Hematopoietic multipotent progenitor cell treated with erythropoietin and hydrocortisone succinate and interleukin-3 and kit ligand, for 17 days (in vitro differentiated cells): Measurements from ENCODE around the gene OPN1MW3.
A peak's percentile ranks its signal among the peaks of the same experiment; 100 is the strongest.
"Not testable (repeated sequence)": the region's sequence is repeated elsewhere in the genome, so short reads cannot be mapped to it uniquely, and the experiment has no call there.

Experiments
- DNase-seq: peaks from one replicate; pipeline ENCODE4 v3.0.0-alpha.2; 2015; ENCODE audit warnings: low spot score

OPN1MW3 gene

DNA sequence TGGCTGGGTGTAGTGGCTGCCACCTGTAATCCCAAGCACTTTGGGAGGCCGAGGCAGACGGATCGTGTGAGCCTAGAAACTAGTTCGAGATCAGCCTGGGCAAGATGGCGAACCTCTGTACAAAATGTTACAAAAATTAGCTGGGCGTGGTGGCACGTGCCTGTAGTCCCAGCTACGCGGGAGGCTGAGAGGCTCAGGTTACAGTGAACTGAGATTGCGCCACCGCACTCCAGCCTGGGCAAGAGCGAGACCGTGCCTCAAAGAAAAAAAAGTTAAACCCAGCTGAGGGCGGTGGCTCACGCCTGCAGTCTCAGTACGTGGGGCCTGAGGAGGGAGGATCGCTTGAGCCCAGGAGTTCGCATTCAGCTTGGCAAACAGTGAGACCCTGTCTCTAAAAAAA is 39.3 kb downstream of the OPN1MW3 start:
- no peak for DNase-seq

GRCh38 chrX:154298312-154298711 is 40.9 kb downstream of the OPN1MW3 start:
- DNase-seq: no peak

GRCh38 chrX:154300816-154301215 is 43.4 kb downstream of the OPN1MW3 start:
- DNase-seq: no peak

DNA sequence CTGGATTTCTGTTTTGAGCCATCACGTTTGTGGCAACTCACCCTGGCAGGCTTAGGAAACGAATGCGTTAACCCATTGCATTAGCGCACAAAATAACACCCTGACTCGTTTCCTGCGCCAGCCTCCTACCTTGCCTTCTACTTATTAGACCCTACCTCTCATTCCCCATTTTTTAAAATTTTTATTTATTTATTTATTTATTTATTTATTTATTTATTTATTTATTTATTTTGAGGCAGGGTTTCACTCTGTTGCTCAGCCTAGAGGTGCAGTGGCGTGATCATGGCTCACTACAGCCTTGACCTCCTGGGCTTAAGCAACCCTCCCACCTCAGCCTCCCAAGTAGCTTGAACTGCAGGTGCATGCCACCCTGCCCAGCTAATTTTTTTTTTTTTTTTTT is 45.6 kb downstream of the OPN1MW3 start:
- not testable (repeated sequence) for DNase-seq

DNA sequence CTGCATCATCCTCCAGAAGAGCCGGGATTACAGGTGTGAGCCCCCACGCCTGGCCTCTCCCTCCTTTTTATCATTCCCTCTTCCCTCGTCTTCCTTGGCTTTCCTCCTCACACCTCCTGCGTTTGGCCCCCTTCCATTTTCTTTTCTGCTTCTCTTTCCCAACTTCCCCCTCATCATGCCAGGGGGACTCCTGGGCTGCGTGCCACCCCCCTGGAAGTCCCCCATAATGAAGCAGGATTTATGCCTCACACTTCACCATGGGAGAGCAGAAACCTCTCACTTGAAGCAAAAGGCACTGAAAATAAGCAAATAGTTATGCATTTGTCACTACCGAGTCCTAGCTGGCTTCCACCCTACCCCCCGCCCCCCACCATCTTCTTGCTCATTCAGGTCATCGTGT is 46.1 kb downstream of the OPN1MW3 start:
- no peak for DNase-seq

DNA sequence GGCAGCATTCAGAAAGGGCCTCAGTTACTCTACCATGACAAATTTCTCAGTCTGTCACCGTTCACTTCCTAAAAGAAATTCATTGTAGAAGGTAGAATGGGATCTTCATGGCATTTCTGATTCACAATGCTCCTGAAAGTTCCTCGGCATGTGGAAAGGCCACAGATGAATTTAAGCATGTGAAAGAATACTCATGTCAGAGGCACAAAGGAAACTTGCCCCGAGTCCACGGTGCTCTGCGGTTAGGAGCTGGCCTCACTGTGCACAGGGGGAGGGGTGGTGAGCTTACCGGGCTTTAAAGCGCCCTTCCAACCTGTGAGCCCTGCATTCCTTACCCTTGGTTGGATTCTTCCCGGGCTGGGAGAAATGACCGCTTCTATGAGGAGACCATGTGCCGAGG is 47.5 kb downstream of the OPN1MW3 start:
- DNase-seq: no peak

GRCh38 chrX:154305541-154306205 is 48.3 kb downstream of the OPN1MW3 start:
- no peak for DNase-seq

- no peak for DNase-seq
Measured at GRCh38 chrX:154307202-154307601, 49.8 kb downstream of the OPN1MW3 start.

DNA sequence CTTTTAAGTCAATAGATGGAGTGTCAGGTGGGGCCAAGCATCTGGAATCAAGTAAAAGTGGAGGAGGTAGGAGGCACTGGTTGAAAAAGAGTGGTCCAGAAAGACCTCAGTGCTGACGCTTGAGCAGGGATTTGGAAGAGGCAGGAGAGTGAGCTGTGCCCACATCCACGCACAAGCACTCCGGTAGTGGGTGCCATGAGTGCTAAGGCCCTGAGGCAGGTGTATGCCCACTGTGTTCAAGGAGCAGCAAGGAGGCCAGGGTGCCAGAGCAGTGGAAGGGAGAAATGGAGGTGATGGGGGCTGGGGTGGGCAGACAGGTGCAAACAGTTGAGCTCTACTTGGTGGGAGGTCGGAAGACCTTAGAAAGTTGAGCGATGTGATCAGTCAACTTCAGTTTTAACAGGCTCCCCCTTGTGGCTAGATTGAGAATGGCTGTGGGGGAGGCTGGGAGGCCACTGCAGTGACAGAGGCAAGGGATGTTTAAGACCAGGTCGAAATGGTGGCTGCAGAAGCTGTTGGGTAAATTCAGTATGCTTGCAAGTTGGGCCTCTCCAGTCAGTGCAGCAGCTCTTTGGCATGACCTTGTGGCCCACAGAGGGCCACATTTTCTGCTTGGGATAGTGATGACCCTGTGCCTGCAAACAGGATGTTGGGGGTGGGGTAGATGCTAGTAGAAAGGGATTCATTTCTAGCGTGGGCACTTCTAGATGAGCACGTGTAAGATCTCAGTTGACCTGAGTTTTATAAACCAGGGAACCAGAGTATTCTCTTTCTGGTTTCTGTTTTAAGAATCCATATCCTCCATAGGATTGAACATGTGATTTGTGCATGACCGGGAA is 50.9 kb downstream of the OPN1MW3 start:
- peak; percentile 74 for DNase-seq

DNA sequence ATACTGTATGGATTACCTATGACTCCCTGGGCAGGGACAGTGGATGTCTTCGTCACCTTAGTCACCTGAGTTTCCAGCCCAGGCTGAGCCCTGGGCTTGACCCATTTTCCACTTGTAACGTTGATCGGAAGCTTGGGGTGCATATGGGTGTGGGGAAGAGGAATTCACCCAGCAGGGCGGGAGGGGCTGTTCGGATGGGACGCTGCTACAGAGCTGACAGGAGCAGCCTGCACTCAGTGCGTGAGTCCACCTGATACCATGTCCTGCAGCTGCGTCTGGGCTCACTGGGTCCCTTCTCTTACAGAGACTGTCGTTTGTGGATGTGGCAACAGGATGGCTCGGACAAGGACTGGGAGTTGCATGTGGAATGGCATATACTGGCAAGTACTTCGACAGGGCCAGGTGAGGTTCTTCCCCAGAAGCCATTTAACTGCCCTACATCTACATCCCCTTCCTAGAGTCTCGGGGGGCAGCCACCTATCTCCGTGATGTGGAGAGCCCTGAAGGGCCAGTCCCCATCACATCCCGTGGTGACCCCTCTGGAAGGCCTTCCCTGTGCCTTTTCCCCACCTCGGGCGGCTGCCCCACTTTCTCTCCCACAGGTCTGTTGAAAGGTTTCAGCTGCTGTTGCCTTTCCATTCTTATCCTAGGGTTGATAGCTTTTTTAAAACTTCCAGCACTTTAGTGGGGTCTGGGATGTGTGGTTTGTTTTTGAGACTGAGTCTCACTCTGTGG is 51.8 kb downstream of the OPN1MW3 start:
- DNase-seq: no peak

DNA sequence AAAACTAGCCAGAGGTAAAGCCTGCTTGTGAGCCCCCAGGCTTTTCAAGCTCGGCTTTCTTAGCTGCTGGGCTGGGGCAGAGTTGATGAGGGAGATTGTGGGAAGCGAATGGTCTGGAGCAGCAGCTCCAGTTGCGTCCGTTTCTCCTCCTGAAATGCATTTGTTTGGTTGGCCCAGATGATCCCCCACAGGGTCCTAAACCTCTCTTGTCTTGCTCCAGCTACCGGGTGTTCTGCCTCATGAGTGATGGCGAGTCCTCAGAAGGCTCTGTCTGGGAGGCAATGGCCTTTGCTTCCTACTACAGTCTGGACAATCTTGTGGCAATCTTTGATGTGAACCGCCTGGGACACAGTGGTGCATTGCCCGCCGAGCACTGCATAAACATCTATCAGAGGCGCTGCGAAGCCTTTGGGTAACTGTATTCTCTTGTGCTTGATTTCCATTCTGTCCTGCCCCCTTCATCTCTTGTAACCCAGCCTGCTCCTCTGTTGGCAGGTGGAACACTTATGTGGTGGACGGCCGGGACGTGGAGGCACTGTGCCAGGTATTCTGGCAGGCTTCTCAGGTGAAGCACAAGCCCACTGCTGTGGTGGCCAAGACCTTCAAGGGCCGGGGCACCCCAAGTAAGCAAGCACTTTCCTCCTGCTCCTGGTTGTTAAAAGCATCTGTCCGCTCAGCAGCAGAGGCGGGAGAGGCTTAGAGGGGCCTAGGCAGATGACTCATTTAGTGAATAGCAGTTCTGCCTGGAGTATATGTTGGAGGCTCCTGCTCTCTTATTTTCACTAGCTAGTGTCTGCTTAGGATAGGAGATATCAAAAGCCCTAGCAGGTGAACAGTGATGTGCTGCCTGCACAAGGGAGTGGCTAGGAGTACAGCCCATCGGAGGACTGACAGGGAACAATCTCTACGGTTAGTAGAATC is 53.5 kb downstream of the OPN1MW3 start:
- no peak for DNase-seq

- DNase-seq: no peak
Measured at GRCh38 chrX:154312116-154312515, 54.7 kb downstream of the OPN1MW3 start.

- no peak for DNase-seq
Measured at GRCh38 chrX:154313147-154313546, 55.8 kb downstream of the OPN1MW3 start.

DNA sequence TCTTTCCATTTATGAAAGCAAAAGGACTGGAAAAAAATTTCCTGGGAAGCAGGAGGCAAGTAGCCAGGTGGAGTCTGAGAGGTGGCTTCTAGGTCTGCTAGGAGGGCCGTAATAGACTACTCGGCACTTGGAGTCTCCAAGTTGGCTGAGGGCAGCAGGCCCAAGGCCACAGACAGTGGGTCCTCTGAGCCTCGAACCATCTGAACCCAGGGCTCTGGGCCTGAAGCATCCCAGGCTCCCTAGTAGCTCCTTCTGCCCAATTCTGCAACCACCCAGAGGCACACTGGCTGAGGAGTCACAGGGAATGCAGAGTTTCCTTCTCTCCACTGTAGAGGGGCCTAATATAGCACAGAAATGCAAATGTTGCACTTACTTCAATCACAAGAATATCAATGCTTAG is 58.0 kb downstream of the OPN1MW3 start:
- no peak for DNase-seq

- DNase-seq: no peak
Measured at GRCh38 chrX:154317391-154317995, 60.1 kb downstream of the OPN1MW3 start.

DNA sequence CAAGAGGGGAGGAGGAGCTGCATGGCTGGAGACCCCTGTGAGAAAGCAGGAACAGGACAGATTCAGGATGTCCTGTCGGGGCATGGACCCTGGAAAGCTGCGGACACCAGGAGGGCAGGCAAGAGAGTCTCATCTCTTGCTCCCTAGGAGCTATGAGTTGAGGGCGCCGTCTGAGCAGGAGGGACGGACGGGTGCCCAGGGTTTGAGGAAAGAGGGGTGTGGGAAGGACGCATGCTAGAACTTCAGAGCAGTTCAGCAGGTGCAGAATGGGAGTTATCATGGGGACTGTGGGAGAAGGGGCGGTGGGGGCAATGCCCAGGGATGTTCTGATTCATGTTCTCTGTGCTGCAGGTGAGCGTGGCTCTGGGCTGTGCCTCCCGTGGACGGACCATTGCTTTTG is 63.0 kb downstream of the OPN1MW3 start:
- no peak for DNase-seq
